Mesenteric fat pad (tissue), 1 donor: ENCODE results near the gene TSHR. TPM values are rescaled to one million over a fixed set of nuclear protein-coding genes. Genes with fewer than 3 reads are reported as not detected.
"Not testable (repeated sequence)": the region's sequence is repeated elsewhere in the genome, so short reads cannot be mapped to it uniquely, and the experiment has no call there.

Source experiments
- DNase-seq: peaks from one replicate; pipeline ENCODE4 v3.0.0-alpha.2; 2020; ENCODE audit warnings: low spot score
- total RNA-seq: library from RNA; stranded (reverse); fragmentation: NEBNext Ultra II Directional; extraction: Animal tissue kit (Norgen Biotek cat#: 25700); gene quantifications from one replicate; pipeline ENCODE4 v1.2.1, GENCODE V29; 2021
- donor health status: DM: yes; HTN: yes; CAD: no.

TSHR gene
- total RNA-seq, 1 donor from 2014 or later: 0.39 TPM

DNA sequence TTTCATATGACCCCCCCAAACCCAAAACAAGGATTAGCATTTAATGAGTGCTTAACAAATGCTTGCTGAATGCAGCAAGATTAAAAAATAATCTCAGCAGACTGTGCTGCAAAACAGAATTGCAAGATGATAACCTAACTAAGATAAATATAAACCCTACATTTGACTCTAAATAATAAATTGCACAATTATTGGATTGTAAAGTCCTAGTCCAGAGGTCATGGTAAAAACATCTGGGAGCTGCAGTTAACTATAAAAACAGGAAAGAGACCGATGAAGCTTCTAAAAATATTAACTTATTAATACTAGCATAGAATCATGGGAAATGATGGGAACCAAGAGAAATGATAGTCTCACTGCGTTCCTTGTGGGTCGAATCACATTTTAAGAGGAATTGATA is 37.2 kb downstream of the TSHR start:
- DNase-seq: no peak

DNA sequence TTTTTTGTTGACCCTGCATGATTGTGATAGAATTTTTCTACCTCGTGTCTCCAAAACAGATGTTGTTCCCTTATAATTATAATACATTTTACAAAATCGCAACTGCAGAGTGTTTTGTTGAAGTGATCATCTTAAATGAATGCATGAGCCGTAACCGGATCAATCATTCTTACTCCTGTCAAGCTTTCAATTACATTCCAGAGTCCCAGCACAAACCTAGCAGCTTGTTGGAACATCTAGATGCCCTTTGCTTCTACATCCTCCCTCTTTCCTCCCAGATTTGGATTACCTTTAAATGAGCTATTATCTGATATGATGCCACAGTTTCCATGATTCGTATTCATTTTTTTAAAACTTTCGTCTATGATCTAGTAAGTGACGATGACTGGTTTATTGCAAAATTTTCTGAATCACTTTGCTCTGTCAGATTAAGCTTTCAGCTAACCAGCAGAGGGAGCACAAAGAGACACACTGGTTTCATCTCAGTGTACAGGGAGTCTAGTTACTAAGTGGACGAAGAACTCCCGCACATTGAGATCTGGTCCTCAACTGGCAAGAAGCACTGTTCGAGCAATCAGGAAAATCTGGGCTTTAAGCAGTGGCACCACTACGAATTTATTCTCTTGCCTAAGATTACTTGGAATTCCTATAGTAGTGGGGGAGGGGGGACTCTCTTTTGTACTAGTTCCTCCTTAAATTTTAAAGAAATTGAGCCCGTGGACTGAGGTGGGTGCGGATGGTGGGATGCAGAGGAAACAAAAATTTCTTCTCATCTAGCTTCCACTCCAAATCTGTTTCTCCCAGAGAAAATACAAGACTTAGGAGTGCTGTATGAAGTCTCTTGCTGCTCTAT is 40.9 kb downstream of the TSHR start:
- DNase-seq: no peak

DNA sequence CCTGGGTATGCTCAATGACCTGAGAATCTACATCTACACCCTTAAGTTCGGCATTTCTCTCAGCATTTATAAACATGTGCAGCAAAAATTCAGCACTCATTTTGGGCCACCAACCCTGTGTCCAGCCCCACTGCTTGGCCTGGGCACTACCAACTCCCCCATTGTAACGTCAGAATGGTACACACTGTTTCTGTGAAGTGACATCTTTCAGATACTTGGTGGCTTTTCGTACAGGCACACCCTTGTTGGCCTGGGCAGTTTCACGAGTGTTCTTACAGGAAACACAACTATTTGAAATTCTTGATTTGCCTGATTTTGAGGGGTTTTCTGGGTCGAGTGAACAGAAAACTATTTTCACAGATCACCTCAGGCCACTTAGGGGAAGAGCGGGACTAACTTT is 46.0 kb downstream of the TSHR start:
- DNase-seq: no peak

DNA sequence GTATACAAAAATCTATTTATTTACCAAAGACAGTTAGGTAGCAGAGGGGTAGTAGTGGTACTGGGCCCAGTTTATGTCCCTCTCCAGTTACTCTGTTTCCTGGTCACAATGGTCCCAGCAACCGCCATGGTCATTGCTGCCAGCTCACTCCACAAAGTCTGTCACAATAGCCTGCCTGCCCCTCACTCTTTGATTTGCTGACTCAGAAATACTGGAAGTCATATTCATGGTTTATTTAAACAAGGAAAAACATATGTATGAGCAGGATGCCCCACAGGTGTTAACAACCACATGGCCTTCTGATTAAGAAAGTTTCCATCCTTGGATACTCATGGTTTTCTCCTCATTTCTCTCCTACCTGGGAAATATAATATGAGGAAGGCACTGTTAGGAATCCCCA is 49.2 kb downstream of the TSHR start:
- no peak for DNase-seq

DNA sequence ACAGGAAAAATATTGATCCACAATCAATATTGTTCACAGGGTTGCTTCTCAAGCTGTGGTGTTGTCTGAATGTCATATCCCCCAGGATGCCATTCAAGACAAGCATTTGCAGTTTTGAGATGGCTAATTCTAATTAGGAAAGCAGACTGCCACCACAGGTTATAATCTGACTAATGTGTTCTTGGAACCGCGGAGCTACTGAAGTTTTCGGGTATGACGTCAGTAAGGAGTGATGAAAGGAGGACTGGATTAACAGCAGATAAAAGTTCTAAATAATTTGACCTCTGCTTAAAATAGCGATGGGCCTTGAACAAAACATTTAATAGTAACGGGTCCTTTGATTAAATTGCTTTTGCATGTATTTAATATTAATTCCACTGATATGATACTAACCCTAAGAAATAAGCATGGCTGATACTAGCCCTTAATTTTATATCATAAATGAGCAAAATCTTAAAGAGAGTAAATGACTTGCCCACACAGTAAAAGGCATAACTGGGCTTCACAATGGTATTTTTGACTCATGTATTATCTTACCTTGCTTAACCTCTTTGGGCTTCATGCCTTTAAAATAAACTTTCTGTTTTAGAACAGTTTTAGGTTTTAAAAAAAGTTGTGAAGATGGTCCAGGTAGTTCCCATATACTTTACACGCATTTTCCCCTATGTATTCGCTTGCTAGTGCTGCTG is 50.3 kb downstream of the TSHR start:
- DNase-seq: no peak

DNA sequence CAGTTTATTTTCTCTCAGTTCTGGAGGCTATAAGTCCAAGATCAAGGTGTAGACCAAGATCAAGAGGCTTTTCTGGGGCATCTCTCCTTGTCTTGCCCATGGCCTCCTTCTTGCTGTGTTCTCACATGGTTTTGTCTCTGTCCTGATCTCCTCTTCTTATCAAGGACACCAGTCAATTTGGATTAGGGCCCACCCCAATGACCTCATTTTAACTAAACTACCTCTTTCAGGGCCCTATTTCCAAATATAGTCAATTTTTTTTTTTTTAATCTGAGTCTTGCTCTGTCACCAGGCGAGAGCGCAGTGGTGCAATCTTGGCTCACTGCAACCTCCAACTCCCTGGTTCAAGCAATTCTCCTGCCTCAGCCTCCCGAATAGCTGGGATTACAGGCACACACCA is 50.8 kb downstream of the TSHR start:
- DNase-seq: no peak

DNA sequence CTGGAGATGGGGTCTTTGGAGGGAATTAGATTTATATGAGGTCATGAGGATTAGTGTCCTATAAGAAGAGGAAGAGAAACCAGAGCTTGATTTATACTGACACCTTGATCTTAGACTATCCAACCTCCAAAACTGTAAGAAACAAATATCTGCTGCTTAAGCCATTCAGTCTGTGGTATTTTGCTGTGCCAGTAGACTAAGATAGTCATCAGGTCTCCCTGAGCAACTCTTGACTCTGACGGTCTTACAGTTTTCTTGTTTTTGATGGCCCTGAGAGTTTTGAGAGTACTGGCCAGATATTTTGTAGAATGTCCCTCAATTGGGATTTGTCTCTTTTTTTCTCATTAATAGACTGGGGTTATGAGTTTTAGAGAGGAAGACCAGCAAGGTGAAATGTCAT is 51.7 kb downstream of the TSHR start:
- no peak for DNase-seq

DNA sequence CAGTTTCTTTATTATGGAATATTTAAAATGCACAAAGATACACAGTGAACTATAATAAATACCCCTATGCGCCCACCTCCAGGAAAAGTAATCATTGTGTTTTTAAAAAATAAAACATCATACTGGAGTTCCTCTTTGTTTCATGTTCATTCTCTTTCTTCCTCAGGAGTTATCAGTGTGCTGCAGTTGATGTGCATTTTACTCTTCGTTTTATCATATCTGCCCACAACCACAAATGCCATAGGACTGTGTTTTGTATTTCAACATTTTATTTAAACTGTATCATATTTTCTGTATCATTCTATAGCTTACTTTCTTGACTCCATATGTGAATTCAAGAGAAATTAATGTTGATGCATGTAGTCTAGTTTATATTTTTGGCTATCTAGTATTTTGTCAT is 53.9 kb downstream of the TSHR start:
- DNase-seq: no peak

DNA sequence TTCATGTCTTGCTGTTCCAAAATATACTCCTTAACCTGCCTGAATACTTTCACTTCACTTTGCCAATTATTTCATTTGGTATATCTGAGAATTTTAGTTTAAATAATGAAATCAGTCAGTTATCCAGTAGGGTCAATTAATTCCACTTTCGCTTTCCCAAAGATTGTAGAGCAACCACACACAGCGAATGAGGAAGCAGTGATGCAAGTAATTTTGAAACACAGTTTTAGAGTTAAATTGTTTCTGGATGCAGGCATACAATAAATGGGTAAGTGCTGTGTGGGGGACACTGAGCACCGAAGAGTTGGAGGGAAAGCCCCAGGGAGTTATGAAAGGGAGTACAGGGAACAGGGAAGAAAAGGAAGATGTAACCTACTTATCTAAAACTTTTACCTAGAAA is 62.8 kb downstream of the TSHR start:
- no peak for DNase-seq

DNA sequence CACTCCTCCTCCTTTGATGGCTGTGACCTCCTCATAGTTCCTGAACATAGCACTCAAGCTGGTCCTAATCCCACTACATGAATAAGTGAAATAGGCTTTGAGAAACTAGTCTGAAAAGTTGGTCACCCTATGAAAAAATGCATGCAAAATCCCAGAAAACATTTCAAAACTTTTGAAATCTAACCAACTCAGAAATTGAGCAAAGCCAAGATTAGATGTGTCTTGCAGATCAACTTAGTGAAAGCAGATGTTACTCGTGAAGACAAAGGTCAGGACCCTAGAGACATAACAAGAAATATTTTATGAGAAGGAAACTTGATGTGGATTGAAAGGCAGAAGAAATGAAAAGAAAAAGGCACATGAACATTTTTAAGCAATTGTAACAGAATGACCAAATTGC is 63.3 kb downstream of the TSHR start:
- DNase-seq: no peak

DNA sequence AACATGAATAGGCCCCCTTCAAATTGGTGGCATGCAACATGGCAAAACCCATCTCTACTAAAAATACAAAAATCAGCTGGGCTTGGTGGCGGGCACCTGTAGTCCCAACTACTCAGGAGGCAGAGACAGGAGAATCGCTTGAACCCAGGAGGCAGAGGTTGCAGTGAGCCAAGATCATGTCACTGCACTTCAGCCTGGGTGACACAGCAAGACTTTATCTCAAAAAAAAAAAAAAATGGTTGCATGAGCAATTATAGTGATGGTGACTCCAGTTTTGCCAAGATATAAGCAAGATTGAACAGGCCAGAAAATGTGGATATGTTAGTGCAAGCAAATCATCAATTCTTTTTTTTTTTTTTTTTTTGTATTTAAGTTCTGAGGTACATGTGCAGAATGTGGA is 63.7 kb downstream of the TSHR start:
- not testable (repeated sequence) for DNase-seq

DNA sequence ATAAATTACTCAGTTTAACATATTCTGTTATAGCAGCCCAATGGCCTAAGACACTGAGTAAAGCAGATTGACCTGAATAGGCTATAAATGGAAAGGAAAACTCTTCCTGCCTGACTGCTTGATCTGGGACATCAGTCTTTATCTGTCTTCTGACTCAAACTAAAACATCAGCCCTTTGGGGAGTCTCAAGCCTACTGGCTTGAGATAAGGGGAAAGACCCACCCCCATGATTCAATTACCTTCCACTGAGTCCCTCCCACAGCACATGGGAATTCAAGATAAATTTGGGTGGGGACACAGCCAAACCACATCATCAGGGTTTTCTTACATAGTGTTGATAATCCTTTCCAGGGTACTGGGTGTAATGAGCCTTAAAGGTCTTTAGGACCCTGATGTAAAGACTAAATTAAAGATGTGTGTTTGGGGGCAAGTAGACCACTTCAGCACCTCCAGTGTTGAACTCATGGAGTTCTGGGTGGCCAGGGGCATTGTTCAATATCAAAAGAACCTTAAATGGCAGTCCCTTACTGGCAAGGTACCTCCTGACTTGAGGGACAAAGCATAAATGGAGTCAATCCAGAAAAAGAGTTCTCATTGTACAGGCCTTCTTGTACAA is 67.8 kb downstream of the TSHR start:
- DNase-seq: no peak

DNA sequence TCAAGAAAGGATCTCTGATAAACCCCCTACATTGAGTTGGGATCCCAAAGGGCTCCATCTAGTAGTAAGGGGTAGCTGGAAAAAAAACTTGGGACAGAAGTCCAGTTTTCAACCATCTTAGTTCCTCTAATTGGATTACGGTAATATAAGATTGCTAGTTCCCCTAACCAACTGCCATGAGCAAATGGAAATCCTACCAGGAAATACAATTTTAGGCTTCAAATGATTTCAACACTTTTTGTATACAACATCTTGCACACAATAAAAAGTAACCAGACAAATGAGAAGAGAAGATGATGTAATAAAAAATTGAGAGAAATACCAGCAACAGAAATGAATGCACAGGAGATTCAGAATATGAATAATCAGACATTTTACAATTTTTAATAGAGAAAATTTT is 73.0 kb downstream of the TSHR start:
- no peak for DNase-seq

DNA sequence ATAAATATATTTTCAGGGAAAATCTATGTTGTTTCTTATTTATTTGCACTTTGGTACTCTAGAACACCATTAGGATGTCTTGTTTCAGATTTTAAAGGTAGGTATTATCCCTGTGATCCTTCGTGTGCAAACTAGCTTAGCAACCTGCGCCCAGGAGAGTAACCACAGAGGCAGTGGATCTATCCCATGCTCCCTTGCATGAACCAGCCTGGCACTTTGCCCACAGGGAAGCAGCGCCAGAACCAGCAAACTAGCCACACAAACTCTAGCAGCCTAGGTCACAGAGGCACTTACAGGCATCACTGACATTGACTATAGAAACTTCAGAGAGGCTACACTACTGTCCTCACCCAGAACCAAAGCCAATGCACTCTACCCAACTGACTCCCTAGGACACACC is 76.1 kb downstream of the TSHR start:
- no peak for DNase-seq

DNA sequence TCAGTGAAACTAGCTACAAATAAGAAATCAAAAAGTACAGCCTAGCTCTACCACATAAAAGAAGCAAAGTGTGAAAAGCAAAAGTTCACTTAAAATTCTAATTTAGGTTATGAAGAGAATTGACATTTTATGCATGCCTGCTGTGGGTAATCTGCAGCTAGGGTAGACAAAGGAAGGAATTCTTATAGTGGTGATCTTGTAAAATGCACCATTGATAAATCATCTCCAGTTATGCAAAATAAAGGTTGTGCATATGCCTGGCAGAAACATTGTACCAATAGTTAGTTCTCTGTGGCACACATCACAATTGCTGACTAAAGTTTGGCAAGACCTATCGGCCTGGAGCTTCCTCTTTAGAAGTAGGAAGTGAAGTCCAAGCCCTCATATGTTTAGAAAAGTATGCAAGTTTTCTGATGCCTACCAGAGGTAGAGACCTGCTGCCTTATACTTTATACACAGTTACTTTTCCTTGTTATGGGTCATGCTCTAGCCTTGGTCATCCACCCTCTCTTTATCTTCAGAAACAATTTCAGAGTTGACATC is 78.3 kb downstream of the TSHR start:
- no peak for DNase-seq

DNA sequence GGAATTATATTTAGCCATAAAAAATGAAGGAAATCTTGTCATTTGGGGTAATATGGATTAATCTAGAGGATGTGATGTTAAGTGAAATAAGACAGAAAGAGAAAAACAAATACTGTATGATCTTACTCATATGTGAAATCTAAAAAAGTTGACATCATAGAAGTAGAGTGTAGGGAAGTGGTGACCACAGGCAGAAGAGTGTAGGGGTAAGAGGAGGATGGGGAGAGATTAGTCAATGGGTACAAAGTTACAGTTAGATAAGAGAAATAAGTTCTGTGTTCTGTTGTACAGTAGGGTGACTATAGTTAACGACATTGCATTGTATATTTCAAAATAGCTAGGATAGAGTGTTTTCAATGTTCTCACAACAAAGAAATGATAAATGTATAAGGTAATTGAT is 87.0 kb downstream of the TSHR start:
- no peak for DNase-seq

DNA sequence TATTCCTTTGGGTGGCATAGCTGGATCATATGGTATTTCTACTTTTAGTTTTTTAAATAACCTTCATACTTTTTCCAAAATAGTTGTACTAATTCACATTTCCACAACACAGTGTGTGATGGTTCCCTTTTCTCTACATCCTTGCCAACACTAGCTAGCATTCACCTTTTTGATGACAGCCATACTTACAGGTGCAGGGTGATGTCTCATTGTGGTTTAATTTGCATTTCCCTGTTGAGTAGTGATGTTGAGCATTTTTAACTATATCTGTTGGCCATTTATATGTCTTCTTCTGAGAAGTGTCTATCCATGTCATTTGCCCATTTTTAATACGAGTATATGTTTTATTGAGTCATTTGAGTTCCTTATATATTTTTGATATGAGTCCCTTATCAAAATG is 96.1 kb downstream of the TSHR start:
- no peak for DNase-seq

DNA sequence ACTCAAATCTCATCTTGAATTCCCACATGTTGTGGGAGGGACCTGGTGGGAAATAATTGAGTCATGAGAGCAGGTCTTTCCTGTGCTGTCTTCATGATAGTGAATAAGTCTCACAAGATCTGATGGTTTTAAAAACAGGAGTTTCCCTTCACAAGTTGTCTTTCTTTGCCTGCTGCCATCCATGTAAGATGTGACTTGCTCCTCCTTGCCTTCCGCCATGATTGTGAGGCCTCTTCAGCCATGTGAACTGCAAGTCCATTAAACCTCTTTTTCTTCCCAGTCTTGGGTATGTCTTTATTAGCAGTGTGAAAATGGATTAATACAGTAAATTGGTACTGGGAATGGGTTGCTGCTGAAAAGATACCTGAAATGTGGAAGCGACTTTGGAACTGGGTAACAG is 98.6 kb downstream of the TSHR start:
- not testable (repeated sequence) for DNase-seq

DNA sequence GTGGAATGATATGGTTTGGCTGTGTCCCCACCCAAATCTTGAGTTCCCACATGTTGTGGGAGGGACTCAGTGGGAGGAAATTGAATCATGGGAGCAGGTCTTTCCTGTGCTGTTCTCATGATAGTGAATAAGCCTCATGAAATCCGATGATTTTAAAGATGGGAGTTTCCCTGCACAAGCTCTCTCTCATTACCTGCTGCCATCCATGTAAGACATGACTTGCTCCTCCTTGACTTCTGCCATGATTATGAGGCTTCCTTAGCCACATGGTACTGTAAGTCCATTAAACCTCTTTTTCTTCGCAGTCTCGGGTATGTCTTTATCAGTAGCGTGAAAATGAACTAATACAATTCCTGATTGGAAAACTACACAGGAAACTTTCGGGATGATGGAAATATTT is 100.5 kb downstream of the TSHR start:
- DNase-seq: no peak

DNA sequence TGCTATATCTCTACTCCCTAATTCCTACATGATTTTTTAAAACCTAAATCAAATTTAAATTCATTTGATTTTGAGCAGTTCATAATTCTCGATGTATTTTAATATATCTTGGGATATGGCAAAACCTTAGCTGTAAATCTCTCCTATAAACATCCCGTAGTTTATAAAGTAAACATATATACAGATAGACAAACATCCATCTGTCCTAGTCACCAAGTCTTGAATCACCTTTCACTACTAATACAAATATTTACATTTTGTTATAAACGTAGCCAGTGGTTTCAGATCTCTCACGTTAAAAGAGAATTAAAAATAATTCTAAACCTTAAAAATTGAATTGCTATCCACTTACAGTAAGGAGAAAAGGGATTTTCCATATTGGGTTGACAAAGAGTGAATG is 107.0 kb downstream of the TSHR start:
- no peak for DNase-seq

DNA sequence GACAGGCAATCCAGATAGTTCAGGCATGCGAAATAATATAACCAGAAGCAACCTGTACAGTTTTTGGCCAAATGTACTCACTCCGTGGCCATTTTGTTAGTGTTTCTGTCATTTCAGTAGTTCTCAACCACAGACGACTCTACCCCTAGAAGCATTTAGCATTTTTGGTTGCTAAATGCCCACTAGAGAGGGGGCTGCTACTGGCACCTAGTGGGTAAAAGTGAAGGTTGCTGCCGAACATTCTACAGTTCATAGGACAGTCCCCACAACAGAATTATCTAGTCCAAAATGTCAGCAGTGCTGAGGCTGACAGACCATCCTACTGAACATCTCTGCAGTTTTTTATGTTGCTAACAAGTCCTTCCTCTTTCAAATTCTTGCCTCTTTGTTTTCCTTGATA is 107.4 kb downstream of the TSHR start:
- no peak for DNase-seq

DNA sequence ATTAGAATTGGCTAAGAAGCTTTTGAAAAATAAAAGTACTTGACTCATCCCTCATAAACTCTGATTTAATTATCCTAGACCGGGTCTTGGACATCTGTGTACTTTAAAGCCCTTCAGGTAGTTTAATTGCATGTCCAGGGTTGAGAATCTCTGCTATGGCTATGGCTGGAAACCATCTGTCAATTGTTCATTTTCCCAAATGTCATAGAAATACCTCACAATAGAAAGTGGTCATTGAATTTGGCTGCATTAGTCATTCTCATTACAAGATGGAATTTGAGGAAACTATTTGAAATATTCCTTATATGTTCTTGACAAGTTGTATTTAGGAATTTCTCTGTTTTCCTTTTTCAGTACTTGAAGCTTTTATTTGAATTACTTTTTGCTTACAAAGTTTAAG is 111.3 kb downstream of the TSHR start:
- no peak for DNase-seq
